ENCODE data around the gene CRACR2A.

- TF ChIP-seq CTCF (conservative IDR thresholded peaks at IDR 0.05; ENCODE audit: low read depth, low read length), result no peak
- TF ChIP-seq EZH2 (IDR thresholded peaks at IDR 0.05; ENCODE audit: low read length, unreplicated experiment), result no peak
Observed at GRCh38 chr12:3761116-3761735, 8.3 kb upstream of the CRACR2A start.
